Astrocyte (in vitro differentiated cells and primary cell): ENCODE results near the gene EMC6. TPM values are rescaled to one million over a fixed set of nuclear protein-coding genes. Genes with fewer than 3 reads are reported as not detected.

Experiments
- DNase-seq: peaks from one replicate; pipeline ENCODE4 v3.0.0-alpha.2; 2010; ENCODE audit warnings: low read depth
- FAIRE-seq: peaks from 2 replicates; lab custom pipeline; 2011; peaks lifted over from hg19 to GRCh38; lab: Jason Lieb, UNC
- H2AFZ ChIP-seq: 2 replicates; pipeline ENCODE4 v1.6.0; 2012; ENCODE audit warnings: low read depth, low read length, inconsistent platforms
- H3K27ac ChIP-seq: 2 replicates; pipeline ENCODE4 v1.5.1; 2011; ENCODE audit warnings: low read depth, low read length, inconsistent platforms
- H3K27me3 ChIP-seq: 2 replicates; pipeline ENCODE4 v1.6.0; 2011; ENCODE audit warnings: low read length, inconsistent platforms; ENCODE audit not compliant: insufficient read depth
- H3K36me3 ChIP-seq: 2 replicates; pipeline ENCODE4 v1.5.1; 2011; ENCODE audit warnings: low read length, inconsistent platforms; ENCODE audit not compliant: insufficient read depth
- H3K4me1 ChIP-seq: 2 replicates; pipeline ENCODE4 v1.5.1; 2011; ENCODE audit warnings: low read length, inconsistent platforms; ENCODE audit not compliant: insufficient read depth
- H3K4me2 ChIP-seq: 2 replicates; pipeline ENCODE4 v1.6.0; 2012; ENCODE audit warnings: low read length, inconsistent platforms
- H3K4me3 ChIP-seq: 2 replicates; pipeline ENCODE4 v1.5.1; 2011; ENCODE audit warnings: low read depth, mild to moderate bottlenecking, low read length, inconsistent platforms; ENCODE audit not compliant: insufficient read depth
- H3K79me2 ChIP-seq: 2 replicates; pipeline ENCODE4 v1.6.0; 2012; ENCODE audit warnings: mild to moderate bottlenecking, low read length, inconsistent platforms; ENCODE audit not compliant: insufficient read depth
- H3K9ac ChIP-seq: 2 replicates; pipeline ENCODE4 v1.6.0; 2012; ENCODE audit warnings: mild to moderate bottlenecking, low read length, inconsistent platforms
- H3K9me3 ChIP-seq: 2 replicates; pipeline ENCODE4 v1.5.1; 2012; ENCODE audit warnings: low read depth, mild to moderate bottlenecking, low read length, inconsistent platforms; ENCODE audit not compliant: insufficient read depth
- H4K20me1 ChIP-seq: 2 replicates; pipeline ENCODE4 v1.6.0; 2012; ENCODE audit warnings: low read length, inconsistent platforms; ENCODE audit not compliant: insufficient read depth
- H3K27ac Mint-ChIP-seq: one replicate; pipeline ENCODE4 v1.8.0; 2021; ENCODE audit warnings: mild to moderate bottlenecking, mixed read lengths; ENCODE audit not compliant: unreplicated experiment
- H3K27me3 Mint-ChIP-seq: one replicate; pipeline ENCODE4 v1.8.0; 2021; ENCODE audit warnings: low read depth, mixed read lengths; ENCODE audit not compliant: unreplicated experiment
- H3K36me3 Mint-ChIP-seq: one replicate; pipeline ENCODE4 v1.8.0; 2021; ENCODE audit warnings: low read depth, mixed read lengths; ENCODE audit not compliant: unreplicated experiment
- H3K4me1 Mint-ChIP-seq: one replicate; pipeline ENCODE4 v1.8.0; 2021; ENCODE audit warnings: low read depth, mixed read lengths; ENCODE audit not compliant: unreplicated experiment
- H3K4me3 Mint-ChIP-seq: one replicate; pipeline ENCODE4 v1.8.0; 2021; ENCODE audit warnings: mild to moderate bottlenecking, moderate library complexity, mixed read lengths; ENCODE audit not compliant: unreplicated experiment
- H3K9me3 Mint-ChIP-seq: one replicate; pipeline ENCODE4 v1.8.0; 2021; ENCODE audit warnings: mild to moderate bottlenecking, mixed read lengths; ENCODE audit not compliant: unreplicated experiment
- CTCF ChIP-seq: IDR thresholded peaks from 2 replicates; pipeline ENCODE4 v1.5.1; 2011; ENCODE audit warnings: low read depth, mild to moderate bottlenecking, inconsistent platforms, low read length, moderate library complexity; ENCODE audit not compliant: insufficient read depth
- EZH2 ChIP-seq: IDR thresholded peaks from 2 replicates; pipeline ENCODE4 v1.6.1; 2012; ENCODE audit warnings: mild to moderate bottlenecking, low read length, inconsistent platforms; ENCODE audit not compliant: insufficient read depth
- total RNA-seq: library from RNA; stranded (reverse); gene quantifications from 2 replicates; pipeline ENCODE4 v1.2.1, GENCODE V29; 2021

The EMC6 gene
- total RNA-seq, 1 donor from 2014 or later: 52.2 TPM

DNA sequence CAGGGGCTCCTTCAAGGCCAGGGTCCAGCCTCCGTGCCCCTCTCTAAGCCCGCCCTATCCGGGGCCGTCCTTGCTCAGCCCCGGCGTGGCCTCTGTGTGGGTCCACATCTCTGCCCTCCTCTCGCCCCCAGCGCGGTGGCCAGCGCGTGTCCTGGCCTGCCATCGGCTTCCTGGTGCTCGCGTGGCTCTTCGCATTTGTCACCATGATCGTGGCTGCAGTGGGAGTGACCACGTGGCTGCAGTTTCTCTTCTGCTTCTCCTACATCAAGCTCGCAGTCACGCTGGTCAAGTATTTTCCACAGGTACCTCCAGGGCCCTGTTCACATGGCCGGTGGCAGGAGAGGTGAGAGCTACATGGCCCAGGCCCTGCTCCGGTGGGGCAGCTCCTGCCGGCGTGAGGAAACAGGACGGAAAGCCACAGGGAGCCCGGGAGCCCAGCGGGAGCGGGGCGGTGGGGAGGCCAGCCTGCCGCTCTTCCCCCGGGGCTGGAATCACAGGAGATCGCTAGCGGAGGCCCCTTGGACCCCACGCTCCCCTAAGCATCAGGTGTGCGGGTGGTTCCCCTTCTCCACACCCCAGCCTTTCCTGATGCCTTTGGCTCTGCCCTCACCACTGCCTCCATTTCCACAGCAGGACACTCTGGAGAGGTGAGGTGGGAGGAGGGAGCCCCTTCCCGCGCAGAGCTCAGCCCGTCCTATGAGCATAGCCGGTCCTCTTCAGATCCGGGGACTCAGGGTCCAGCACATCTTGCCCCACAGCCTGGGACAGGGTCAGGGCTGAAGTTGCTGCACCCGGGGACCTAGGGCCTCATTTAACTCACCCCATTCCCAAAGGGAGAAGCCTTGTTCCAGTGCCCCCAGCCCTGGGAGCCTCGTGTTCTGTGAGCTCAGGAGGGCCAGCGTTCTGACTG, 10.5 kb upstream of the EMC6 start:
- H3K4me2 ChIP-seq: no peak overlapping the region
- H3K27ac Mint-ChIP-seq: peak overlapping the region; percentile 53
- H3K9me3 Mint-ChIP-seq: no peaks in the 10 kb centered on the region
- H3K27me3 ChIP-seq: no peaks in the 10 kb centered on the region
- H3K36me3 ChIP-seq: peaks cover 2% of the 10 kb centered on the region
- H4K20me1 ChIP-seq: peaks cover 37% of the 10 kb centered on the region
- H2AFZ ChIP-seq: no peak overlapping the region
- no peak for FAIRE-seq
- H3K36me3 Mint-ChIP-seq: peaks cover 3% of the 10 kb centered on the region
- H3K4me1 ChIP-seq: peaks cover 17% of the 10 kb centered on the region
- TF ChIP-seq EZH2 (no peak), CTCF (no peak)
- H3K4me3 Mint-ChIP-seq: no peak overlapping the region
- no peak overlapping the region for H3K4me3 ChIP-seq
- H3K27ac ChIP-seq: no peak overlapping the region
- peaks cover 2% of the 10 kb centered on the region for H3K79me2 ChIP-seq
- H3K27me3 Mint-ChIP-seq: no peaks in the 10 kb centered on the region
- no peak for DNase-seq
- H3K9ac ChIP-seq: no peak overlapping the region
- no peaks in the 10 kb centered on the region for H3K9me3 ChIP-seq
- peaks cover 6% of the 10 kb centered on the region for H3K4me1 Mint-ChIP-seq

DNA sequence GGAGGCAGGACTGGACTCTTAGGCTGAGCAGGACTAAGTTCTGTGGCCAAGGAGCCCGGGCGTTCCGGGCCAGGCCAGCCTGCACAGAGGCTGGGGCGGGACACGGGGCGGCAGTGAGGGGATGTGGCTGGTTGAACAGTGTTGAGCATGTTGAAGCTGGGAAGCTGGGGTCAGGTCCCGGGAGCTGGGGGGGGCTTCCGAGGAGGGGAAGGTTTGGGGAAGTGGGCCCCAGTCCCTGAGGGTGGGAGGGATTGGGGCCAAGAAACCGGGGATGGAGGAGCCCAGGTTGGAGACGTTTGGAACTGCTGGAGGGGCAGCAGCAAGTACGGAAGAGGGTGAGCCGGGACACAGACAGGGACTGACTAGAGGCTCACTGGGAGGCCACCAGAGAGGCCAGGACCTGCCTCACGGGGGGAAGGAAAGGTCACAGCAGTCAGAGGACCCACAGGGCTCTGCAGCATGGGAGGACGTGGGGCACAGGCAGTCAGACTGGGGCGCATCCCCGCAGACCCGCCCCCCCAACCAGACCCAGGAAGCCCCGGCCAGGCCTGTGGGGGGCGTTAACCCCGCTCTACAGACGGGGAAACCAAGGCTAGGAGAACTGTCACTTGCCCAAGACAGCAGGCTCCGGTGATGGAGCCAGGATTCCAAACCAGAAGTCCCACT, 9.7 kb upstream of the EMC6 start:
- Mint-ChIP-seq H3K27me3 (no peaks in the 10 kb centered on the region), H3K27ac (peak overlapping the region; percentile 73), H3K36me3 (peaks cover 3% of the 10 kb centered on the region), H3K4me1 (peaks cover 6% of the 10 kb centered on the region), H3K9me3 (no peaks in the 10 kb centered on the region), H3K4me3 (no peak overlapping the region)
- Histone ChIP-seq H3K27ac (peak overlapping the region; percentile 54), H3K36me3 (peaks cover 6% of the 10 kb centered on the region), H2AFZ (no peak overlapping the region), H3K4me3 (no peak overlapping the region), H3K27me3 (no peaks in the 10 kb centered on the region), H3K9ac (no peak overlapping the region), H3K4me2 (peak overlapping the region; percentile 54), H3K79me2 (peaks cover 10% of the 10 kb centered on the region), H3K4me1 (peaks cover 17% of the 10 kb centered on the region), H3K9me3 (no peaks in the 10 kb centered on the region), H4K20me1 (peaks cover 45% of the 10 kb centered on the region)
- no peak for DNase-seq
- no peak for TF ChIP-seq EZH2
- no peak for TF ChIP-seq CTCF
- FAIRE-seq: no peak
